GM21360 (cell line): ENCODE measurements around the gene CASD1.

Source experiments
- ATAC-seq: cut with Tn5 transposase; IDR thresholded peaks from one replicate; pipeline ENCODE4 v1.9.1; 2021; ENCODE audit warnings: mild to moderate bottlenecking, moderate library complexity; ENCODE audit not compliant: unreplicated experiment

CASD1 gene

DNA sequence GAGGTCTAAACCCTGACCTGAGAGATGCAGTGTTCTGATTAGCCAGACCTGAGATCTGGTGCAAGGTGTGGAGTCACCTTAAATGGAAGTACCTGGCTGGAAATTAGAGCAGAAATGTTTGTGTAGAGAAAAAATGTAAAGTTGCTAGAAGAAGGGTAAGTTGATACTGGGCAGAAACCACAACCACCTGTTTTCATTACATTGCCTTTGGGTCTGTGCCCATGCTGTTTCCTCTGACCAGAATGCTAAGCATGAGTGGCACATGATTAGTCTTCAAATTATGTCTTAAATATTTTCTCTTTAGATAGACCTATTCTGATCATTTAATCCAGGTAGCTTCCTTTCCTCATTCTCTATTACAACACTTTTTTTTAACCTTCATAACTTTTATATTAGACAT is 69.0 kb downstream of the CASD1 start:
- no peak for ATAC-seq

- no peak for ATAC-seq
Measured at GRCh38 chr7:94579470-94579869, 69.9 kb downstream of the CASD1 start.

DNA sequence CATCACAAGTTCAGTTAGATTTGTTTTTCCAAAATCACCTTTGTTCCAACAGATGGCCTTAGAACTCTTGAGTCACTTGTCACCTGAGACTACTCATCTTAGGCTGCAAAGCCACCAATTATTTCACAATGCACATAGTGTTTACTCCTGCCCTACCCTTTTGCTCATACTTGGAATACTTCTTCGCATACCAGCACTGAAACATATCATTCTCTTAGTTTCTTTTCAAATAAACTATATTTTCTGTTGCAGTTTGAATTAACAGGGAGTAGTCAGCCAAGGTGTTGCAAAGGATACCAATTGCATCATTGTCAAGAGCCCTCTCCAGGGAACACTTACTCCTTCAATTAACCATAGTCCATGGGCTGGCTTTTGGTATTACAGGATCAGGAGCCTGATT is 71.0 kb downstream of the CASD1 start:
- no peak for ATAC-seq

GRCh38 chr7:94584113-94584512 is 74.5 kb downstream of the CASD1 start:
- no peak for ATAC-seq

DNA sequence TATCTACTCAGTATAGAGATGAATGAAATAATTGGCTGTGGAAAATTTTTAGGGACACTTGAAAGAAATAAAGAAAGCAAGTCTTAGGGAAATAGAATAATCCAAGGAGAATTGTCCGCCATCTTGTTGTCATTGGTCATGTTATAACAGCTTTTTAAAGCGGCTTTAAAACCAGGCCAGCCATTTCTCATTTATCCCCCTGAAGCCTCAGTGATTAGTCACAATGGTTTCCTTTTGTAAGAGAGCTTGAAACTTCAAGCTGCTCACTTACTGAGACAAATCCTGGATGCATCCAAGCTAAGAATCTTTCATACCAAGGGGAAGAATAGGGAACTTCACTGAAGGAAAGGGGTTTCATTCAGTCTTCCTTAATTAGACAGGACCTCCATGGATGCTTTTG is 78.5 kb downstream of the CASD1 start:
- no peak for ATAC-seq

DNA sequence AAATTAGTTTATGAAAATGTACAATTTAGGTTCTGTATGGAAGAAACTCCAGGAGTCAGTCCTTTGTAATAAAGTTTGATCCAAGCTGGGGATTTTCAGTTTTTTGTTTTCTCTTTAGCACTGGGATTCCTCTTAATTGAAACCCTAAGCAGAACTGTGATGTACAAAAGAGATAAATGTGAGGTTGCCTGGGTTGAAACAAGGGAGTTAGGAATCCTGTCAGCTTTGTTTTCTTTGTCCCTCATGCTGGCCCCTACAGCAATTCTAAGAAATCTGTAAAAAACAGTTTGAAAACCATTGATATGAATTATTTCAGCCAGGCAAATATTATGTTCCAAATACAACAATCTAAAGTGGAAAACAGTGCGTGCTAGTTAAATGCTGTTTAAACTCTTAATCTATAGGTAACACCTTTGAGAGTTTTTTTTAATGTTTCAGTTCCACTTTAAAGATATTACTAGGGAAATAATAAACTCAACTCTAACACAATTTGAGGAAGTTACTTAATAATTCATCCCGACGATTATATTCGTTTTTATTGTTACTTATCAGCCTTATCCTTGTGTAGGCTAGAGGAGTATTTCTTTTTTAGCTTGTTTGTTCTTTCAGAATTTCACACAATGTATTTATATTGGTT is 81.0 kb downstream of the CASD1 start:
- no peak for ATAC-seq

DNA sequence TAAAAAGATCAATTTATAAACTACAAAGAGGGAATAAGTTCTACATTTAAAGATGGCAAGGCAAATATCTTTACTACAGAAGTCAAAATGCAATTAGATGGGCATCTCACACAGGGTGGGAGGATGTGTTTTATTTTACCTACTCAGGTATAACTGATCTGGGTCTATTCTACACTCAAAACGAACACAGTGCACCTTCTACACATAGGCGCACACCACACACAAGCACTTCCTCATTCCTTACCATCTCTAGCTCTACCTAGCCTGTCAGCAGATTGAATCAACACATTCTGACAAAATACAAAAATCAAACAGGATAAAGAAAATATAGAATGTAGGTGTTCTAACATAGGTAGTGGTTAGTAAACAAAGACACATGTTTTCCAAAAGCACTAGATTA is 81.6 kb downstream of the CASD1 start:
- no peak for ATAC-seq

DNA sequence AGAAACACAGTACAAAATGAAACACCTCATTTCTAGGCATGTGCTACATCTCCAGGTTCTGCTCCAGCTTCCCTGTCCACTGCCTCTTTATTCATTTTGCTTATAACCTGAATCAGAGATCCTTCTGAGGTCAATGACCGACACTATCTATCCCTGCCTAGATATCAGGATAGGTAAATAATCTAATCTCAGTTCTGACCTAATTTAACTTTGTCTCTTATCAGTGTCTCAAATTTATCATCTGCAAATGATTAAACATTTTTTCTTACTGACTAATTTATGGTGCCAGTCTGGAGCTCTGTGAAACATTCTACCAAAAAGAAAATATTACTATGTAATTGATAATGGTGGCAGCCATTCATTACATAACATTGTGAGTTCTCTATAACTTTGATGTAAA is 85.3 kb downstream of the CASD1 start:
- no peak for ATAC-seq

- no peak for ATAC-seq
Measured at GRCh38 chr7:94595717-94596116, 86.1 kb downstream of the CASD1 start.

- ATAC-seq = no peak
Measured at GRCh38 chr7:94600267-94600666, 90.7 kb downstream of the CASD1 start.

GRCh38 chr7:94602181-94602580 is 92.6 kb downstream of the CASD1 start:
- ATAC-seq = no peak

- ATAC-seq = peak; percentile 66
Measured at GRCh38 chr7:94605031-94605430, 95.4 kb downstream of the CASD1 start.
